Astrocyte (in vitro differentiated cells and primary cell): ENCODE measurements around the gene MRPS23. TPM values are rescaled to one million over a fixed set of nuclear protein-coding genes. Genes with fewer than 3 reads are reported as not detected.

Source experiments
- DNase-seq: peaks from one replicate; pipeline ENCODE4 v3.0.0-alpha.2; 2010; ENCODE audit warnings: low read depth
- FAIRE-seq: peaks from 2 replicates; lab custom pipeline; 2011; peaks lifted over from hg19 to GRCh38; lab: Jason Lieb, UNC
- H2AFZ ChIP-seq: 2 replicates; pipeline ENCODE4 v1.6.0; 2012; ENCODE audit warnings: low read depth, low read length, inconsistent platforms
- H3K27ac ChIP-seq: 2 replicates; pipeline ENCODE4 v1.5.1; 2011; ENCODE audit warnings: low read depth, low read length, inconsistent platforms
- H3K27me3 ChIP-seq: 2 replicates; pipeline ENCODE4 v1.6.0; 2011; ENCODE audit warnings: low read length, inconsistent platforms; ENCODE audit not compliant: insufficient read depth
- H3K36me3 ChIP-seq: 2 replicates; pipeline ENCODE4 v1.5.1; 2011; ENCODE audit warnings: low read length, inconsistent platforms; ENCODE audit not compliant: insufficient read depth
- H3K4me1 ChIP-seq: 2 replicates; pipeline ENCODE4 v1.5.1; 2011; ENCODE audit warnings: low read length, inconsistent platforms; ENCODE audit not compliant: insufficient read depth
- H3K4me2 ChIP-seq: 2 replicates; pipeline ENCODE4 v1.6.0; 2012; ENCODE audit warnings: low read length, inconsistent platforms
- H3K4me3 ChIP-seq: 2 replicates; pipeline ENCODE4 v1.5.1; 2011; ENCODE audit warnings: low read depth, mild to moderate bottlenecking, low read length, inconsistent platforms; ENCODE audit not compliant: insufficient read depth
- H3K79me2 ChIP-seq: 2 replicates; pipeline ENCODE4 v1.6.0; 2012; ENCODE audit warnings: mild to moderate bottlenecking, low read length, inconsistent platforms; ENCODE audit not compliant: insufficient read depth
- H3K9ac ChIP-seq: 2 replicates; pipeline ENCODE4 v1.6.0; 2012; ENCODE audit warnings: mild to moderate bottlenecking, low read length, inconsistent platforms
- H3K9me3 ChIP-seq: 2 replicates; pipeline ENCODE4 v1.5.1; 2012; ENCODE audit warnings: low read depth, mild to moderate bottlenecking, low read length, inconsistent platforms; ENCODE audit not compliant: insufficient read depth
- H4K20me1 ChIP-seq: 2 replicates; pipeline ENCODE4 v1.6.0; 2012; ENCODE audit warnings: low read length, inconsistent platforms; ENCODE audit not compliant: insufficient read depth
- H3K27ac Mint-ChIP-seq: one replicate; pipeline ENCODE4 v1.8.0; 2021; ENCODE audit warnings: mild to moderate bottlenecking, mixed read lengths; ENCODE audit not compliant: unreplicated experiment
- H3K27me3 Mint-ChIP-seq: one replicate; pipeline ENCODE4 v1.8.0; 2021; ENCODE audit warnings: low read depth, mixed read lengths; ENCODE audit not compliant: unreplicated experiment
- H3K36me3 Mint-ChIP-seq: one replicate; pipeline ENCODE4 v1.8.0; 2021; ENCODE audit warnings: low read depth, mixed read lengths; ENCODE audit not compliant: unreplicated experiment
- H3K4me1 Mint-ChIP-seq: one replicate; pipeline ENCODE4 v1.8.0; 2021; ENCODE audit warnings: low read depth, mixed read lengths; ENCODE audit not compliant: unreplicated experiment
- H3K4me3 Mint-ChIP-seq: one replicate; pipeline ENCODE4 v1.8.0; 2021; ENCODE audit warnings: mild to moderate bottlenecking, moderate library complexity, mixed read lengths; ENCODE audit not compliant: unreplicated experiment
- H3K9me3 Mint-ChIP-seq: one replicate; pipeline ENCODE4 v1.8.0; 2021; ENCODE audit warnings: mild to moderate bottlenecking, mixed read lengths; ENCODE audit not compliant: unreplicated experiment
- CTCF ChIP-seq: IDR thresholded peaks from 2 replicates; pipeline ENCODE4 v1.5.1; 2011; ENCODE audit warnings: low read depth, mild to moderate bottlenecking, inconsistent platforms, low read length, moderate library complexity; ENCODE audit not compliant: insufficient read depth
- EZH2 ChIP-seq: IDR thresholded peaks from 2 replicates; pipeline ENCODE4 v1.6.1; 2012; ENCODE audit warnings: mild to moderate bottlenecking, low read length, inconsistent platforms; ENCODE audit not compliant: insufficient read depth
- total RNA-seq: library from RNA; stranded (reverse); gene quantifications from 2 replicates; pipeline ENCODE4 v1.2.1, GENCODE V29; 2021

Gene MRPS23
- total RNA-seq, 1 donor from 2014 or later, result 61.3 TPM

- Mint-ChIP-seq H3K4me3 (no peak overlapping the region), H3K36me3 (no peaks in the 10 kb centered on the region), H3K27me3 (peaks cover 5% of the 10 kb centered on the region), H3K9me3 (no peaks in the 10 kb centered on the region), H3K27ac (no peak overlapping the region), H3K4me1 (no peaks in the 10 kb centered on the region)
- no peaks in the 10 kb centered on the region for H3K36me3 ChIP-seq
- no peak overlapping the region for H3K9ac ChIP-seq
- H2AFZ ChIP-seq, result no peak overlapping the region
- no peak overlapping the region for H3K4me2 ChIP-seq
- TF ChIP-seq CTCF, result no peak
- no peak for TF ChIP-seq EZH2
- DNase-seq (no peak), FAIRE-seq (no peak)
- no peak overlapping the region for H3K4me3 ChIP-seq
- H3K79me2 ChIP-seq, result no peaks in the 10 kb centered on the region
- no peaks in the 10 kb centered on the region for H3K9me3 ChIP-seq
- H4K20me1 ChIP-seq, result peaks cover 4% of the 10 kb centered on the region
- no peaks in the 10 kb centered on the region for H3K27me3 ChIP-seq
- H3K4me1 ChIP-seq, result no peaks in the 10 kb centered on the region
- H3K27ac ChIP-seq, result no peak overlapping the region
Measured at GRCh38 chr17:57830880-57831279, 19.0 kb downstream of the MRPS23 start.

GRCh38 chr17:57823469-57824401 is 26.1 kb downstream of the MRPS23 start:
- no peak for TF ChIP-seq EZH2
- TF ChIP-seq CTCF, result no peak
- H3K27me3 Mint-ChIP-seq, result peaks cover 3% of the 10 kb centered on the region
- Histone ChIP-seq H3K4me1 (no peaks in the 10 kb centered on the region), H3K9me3 (no peaks in the 10 kb centered on the region), H3K4me2 (no peak overlapping the region), H3K36me3 (no peaks in the 10 kb centered on the region), H3K4me3 (no peak overlapping the region), H3K27ac (no peak overlapping the region), H2AFZ (no peak overlapping the region), H3K79me2 (no peaks in the 10 kb centered on the region), H3K27me3 (peaks cover 7% of the 10 kb centered on the region), H4K20me1 (no peaks in the 10 kb centered on the region), H3K9ac (no peak overlapping the region)
- DNase-seq (peak; percentile 35), FAIRE-seq (no peak)
- H3K9me3 Mint-ChIP-seq, result no peaks in the 10 kb centered on the region
- H3K27ac Mint-ChIP-seq, result no peak overlapping the region
- H3K4me1 Mint-ChIP-seq, result peaks cover 10% of the 10 kb centered on the region
- no peaks in the 10 kb centered on the region for H3K36me3 Mint-ChIP-seq
- H3K4me3 Mint-ChIP-seq, result no peak overlapping the region

- Histone ChIP-seq H3K27ac (no peak overlapping the region), H3K4me3 (no peak overlapping the region), H4K20me1 (no peaks in the 10 kb centered on the region), H3K27me3 (peaks cover 14% of the 10 kb centered on the region), H2AFZ (no peak overlapping the region), H3K4me2 (no peak overlapping the region), H3K79me2 (no peaks in the 10 kb centered on the region), H3K9me3 (no peaks in the 10 kb centered on the region), H3K9ac (no peak overlapping the region), H3K4me1 (no peaks in the 10 kb centered on the region), H3K36me3 (no peaks in the 10 kb centered on the region)
- H3K9me3 Mint-ChIP-seq, result no peaks in the 10 kb centered on the region
- FAIRE-seq (no peak), DNase-seq (no peak)
- H3K4me3 Mint-ChIP-seq, result no peak overlapping the region
- no peak for TF ChIP-seq CTCF
- TF ChIP-seq EZH2, result no peak
- H3K4me1 Mint-ChIP-seq, result peaks cover 10% of the 10 kb centered on the region
- no peaks in the 10 kb centered on the region for H3K36me3 Mint-ChIP-seq
- peaks cover 9% of the 10 kb centered on the region for H3K27me3 Mint-ChIP-seq
- no peak overlapping the region for H3K27ac Mint-ChIP-seq
Measured at GRCh38 chr17:57819867-57820266, 30.0 kb downstream of the MRPS23 start.
